Stromal cell of bone marrow (primary cell): ENCODE data around the gene TRPM2.
"Not testable (repeated sequence)": the region's sequence is repeated elsewhere in the genome, so short reads cannot be mapped to it uniquely, and the experiment has no call there.

Experiments used
- DNase-seq: peaks from one replicate; pipeline ENCODE4 v3.0.0-alpha.2; 2012; ENCODE audit warnings: low read depth

TRPM2 gene

GRCh38 chr21:44335266-44336059 lies 18.0 kb upstream of the TRPM2 start:
- DNase-seq = no peak

GRCh38 chr21:44337449-44337848 lies 16.0 kb upstream of the TRPM2 start:
- no peak for DNase-seq

GRCh38 chr21:44337941-44338895 lies 15.2 kb upstream of the TRPM2 start:
- peak; percentile 29 for DNase-seq

GRCh38 chr21:44338971-44339910 lies 14.2 kb upstream of the TRPM2 start, which contains the start of gene CFAP410:
TSS of gene CFAP410 (minus strand) at chr21:44339390. CDS start at chr21:44339194, 196 bp downstream.
- DNase-seq = peak; percentile 85

GRCh38 chr21:44341726-44342458 lies 11.5 kb upstream of the TRPM2 start:
- DNase-seq = not testable (repeated sequence)

GRCh38 chr21:44342981-44343380 lies 10.4 kb upstream of the TRPM2 start:
- not testable (repeated sequence) for DNase-seq

- DNase-seq = no peak
Measured at GRCh38 chr21:44344541-44345183, 8.8 kb upstream of the TRPM2 start.

GRCh38 chr21:44345495-44345894 lies 7.9 kb upstream of the TRPM2 start:
- no peak for DNase-seq

GRCh38 chr21:44347911-44348451 lies 5.4 kb upstream of the TRPM2 start:
- no peak for DNase-seq

GRCh38 chr21:44348861-44349260 lies 4.6 kb upstream of the TRPM2 start:
- no peak for DNase-seq

- DNase-seq = no peak
Measured at GRCh38 chr21:44349416-44349846, 4.0 kb upstream of the TRPM2 start.

- DNase-seq = no peak
Measured at GRCh38 chr21:44349847-44350772, 3.3 kb upstream of the TRPM2 start.

GRCh38 chr21:44350773-44351481 lies 2.5 kb upstream of the TRPM2 start:
- no peak for DNase-seq

GRCh38 chr21:44351535-44352252 lies 1.7 kb upstream of the TRPM2 start:
- DNase-seq = no peak

GRCh38 chr21:44352253-44352860 lies 1.1 kb upstream of the TRPM2 start:
- no peak for DNase-seq

- no peak for DNase-seq
Measured at GRCh38 chr21:44354001-44354405, 582 bp downstream of the TRPM2 start.
